Liver (tissue), 9 donors: ENCODE measurements around the gene MACROH2A1. TPM values are rescaled to one million over a fixed set of nuclear protein-coding genes. Genes with fewer than 3 reads are reported as not detected.

ENCODE experiments used
- DNase-seq: peaks from one replicate; pipeline ENCODE4 v3.0.0-alpha.2; 2017; ENCODE audit warnings: low spot score
- H3K27ac ChIP-seq, 2 donors: one replicate each; pipeline ENCODE4 v1.7.0; 2013; ENCODE audit warnings: inconsistent platforms in 2 of 2, low read length in 2 of 2, control low read depth in 1 of 2, low read depth in 1 of 2, mild to moderate bottlenecking in 1 of 2
- H3K27me3 ChIP-seq, 4 donors: one replicate each; pipeline versions ENCODE4 v1.6.1 to v1.7.0; 2013; ENCODE audit warnings: low read length in 3 of 4, inconsistent platforms in 1 of 4, mild to moderate bottlenecking in 1 of 4, moderate library complexity in 1 of 4; ENCODE audit not compliant: control insufficient read depth in 4 of 4, insufficient read depth in 4 of 4
- H3K36me3 ChIP-seq, 4 donors: one replicate each; pipeline versions ENCODE4 v1.6.1 to v1.7.0; 2013; ENCODE audit warnings: low read length in 3 of 4, mild to moderate bottlenecking in 3 of 4, low read depth in 1 of 4, moderate library complexity in 1 of 4; ENCODE audit not compliant: control insufficient read depth in 4 of 4, insufficient read depth in 3 of 4
- H3K4me1 ChIP-seq, 4 donors: one replicate each; pipeline versions ENCODE4 v1.6.1 to v1.7.0; 2013; ENCODE audit warnings: low read length in 3 of 4, mild to moderate bottlenecking in 3 of 4, moderate library complexity in 1 of 4; ENCODE audit not compliant: control insufficient read depth in 4 of 4, insufficient read depth in 4 of 4
- H3K4me3 ChIP-seq, 3 donors: one replicate each; pipeline versions ENCODE4 v1.6.1 to v1.7.0; 2013; ENCODE audit warnings: low read length in 3 of 3, control low read depth in 1 of 3, low read depth in 1 of 3, mild to moderate bottlenecking in 1 of 3
- H3K9ac ChIP-seq, 2 donors: one replicate each; pipeline ENCODE4 v1.7.0; 2013; ENCODE audit warnings: low read length in 2 of 2, mild to moderate bottlenecking in 2 of 2, moderate library complexity in 2 of 2, control low read depth in 1 of 2, low read depth in 1 of 2
- H3K9me3 ChIP-seq, 4 donors: one replicate each; pipeline versions ENCODE4 v1.6.1 to v1.7.0; 2013; ENCODE audit warnings: low read length in 3 of 4; ENCODE audit not compliant: control insufficient read depth in 4 of 4
- CTCF ChIP-seq: fragments of 150-350 bp; IDR thresholded peaks from 2 replicates; pipeline ENCODE4 v1.5.1; 2017; ENCODE audit warnings: improper control_type of control experiment, low read depth, low read length; ENCODE audit not compliant: missing input control
- EGR1 ChIP-seq, 2 donors: IDR thresholded peaks; 2 replicates each; pipeline ENCODE4 v1.6.1; 2016 to 2018; ENCODE audit warnings: antibody characterized with exemption in 2 of 2, low read depth in 2 of 2
- FOXA1 ChIP-seq: IDR thresholded peaks from 2 replicates; pipeline ENCODE4 v1.6.1; 2016; ENCODE audit warnings: antibody characterized with exemption
- FOXA2 ChIP-seq: IDR thresholded peaks from 2 replicates; pipeline ENCODE4 v1.6.1; 2016; ENCODE audit warnings: antibody characterized with exemption
- GABPA ChIP-seq, 2 donors: IDR thresholded peaks in 1 of 2; conservative IDR thresholded peaks in 1 of 2; 2 replicates each; pipeline ENCODE4 v1.6.1; 2016; ENCODE audit warnings: antibody characterized with exemption in 2 of 2, mild to moderate bottlenecking in 1 of 2, moderate library complexity in 1 of 2
- HNF4A ChIP-seq, 2 donors: conservative IDR thresholded peaks; 2 replicates each; pipeline ENCODE4 v1.6.1; 2016; ENCODE audit warnings: antibody characterized with exemption in 2 of 2, mild to moderate bottlenecking in 2 of 2
- HNF4G ChIP-seq: IDR thresholded peaks from 2 replicates; pipeline ENCODE4 v1.6.1; 2016; ENCODE audit warnings: antibody characterized with exemption
- JUND ChIP-seq, 2 donors: IDR thresholded peaks; 2 replicates each; pipeline ENCODE4 v1.6.1; 2016; ENCODE audit warnings: antibody characterized with exemption in 2 of 2
- MAX ChIP-seq: IDR thresholded peaks from 2 replicates; pipeline ENCODE4 v1.6.1; 2016; ENCODE audit warnings: antibody characterized with exemption
- NR2F2 ChIP-seq: IDR thresholded peaks from 2 replicates; pipeline ENCODE4 v1.6.1; 2016; ENCODE audit warnings: antibody characterized with exemption
- RAD21 ChIP-seq, 2 donors: IDR thresholded peaks; 2 replicates each; pipeline ENCODE4 v1.6.1; 2016; ENCODE audit warnings: antibody characterized with exemption in 2 of 2, mild to moderate bottlenecking in 2 of 2
- REST ChIP-seq: IDR thresholded peaks from 2 replicates; pipeline ENCODE4 v1.6.1; 2016; ENCODE audit warnings: antibody characterized with exemption, mild to moderate bottlenecking
- RXRA ChIP-seq, 2 donors: IDR thresholded peaks; 2 replicates each; pipeline ENCODE4 v1.6.1; 2017 to 2018; ENCODE audit warnings: antibody characterized with exemption in 2 of 2, mild to moderate bottlenecking in 1 of 2
- SP1 ChIP-seq: IDR thresholded peaks from 2 replicates; pipeline ENCODE4 v1.6.1; 2018; ENCODE audit warnings: antibody characterized with exemption, mild to moderate bottlenecking
- TAF1 ChIP-seq: conservative IDR thresholded peaks from 2 replicates; pipeline ENCODE4 v1.6.1; 2016; ENCODE audit warnings: antibody characterized with exemption, mild to moderate bottlenecking
- YY1 ChIP-seq: IDR thresholded peaks from 2 replicates; pipeline ENCODE4 v1.6.1; 2016; ENCODE audit warnings: antibody characterized with exemption, mild to moderate bottlenecking
- ZBTB33 ChIP-seq: IDR thresholded peaks from 2 replicates; pipeline ENCODE4 v1.6.1; 2016; ENCODE audit warnings: antibody characterized with exemption
- polyA plus RNA-seq, 2 donors: library from polyadenylated mRNA; stranded (reverse) in 1 of 2; unstranded in 1 of 2; fragments of 200-250 nt in 1 of 2; fragments of >200 nt in 1 of 2; fragmentation: Nextera tagmentation in 1 of 2; extraction: Ambion mirVana in 1 of 2; gene quantifications; one replicate each; pipeline versions ENCODE4 v1.2.1 to v1.2.3, GENCODE V29; 2013 to 2015
- total RNA-seq, 2 donors: library from RNA; depleted of rRNA; stranded (reverse); fragments of >200 nt; gene quantifications; one replicate each; pipeline ENCODE4 v1.2.3, GENCODE V29; 2014
- donor health status: healthy.
- donor health status: healthy.
- donor health status: healthy.
- donor health status: healthy.
- donor health status: healthy.

MACROH2A1 gene
- total and polyA plus RNA-seq, 4 donors = 33.7 to 113 (median 62.7) TPM

GRCh38 chr5:135423146-135423845 is 24.3 kb upstream of the MACROH2A1 start (continued):
- TF ChIP-seq REST (no peak), FOXA1 (no peak), GABPA (IDR thresholded peaks at IDR 0.05 in 1 of 2, conservative IDR thresholded peaks at IDR 0.05 in 1 of 2) (no peak), HNF4A (conservative IDR thresholded peaks at IDR 0.05) (no peak)

DNA sequence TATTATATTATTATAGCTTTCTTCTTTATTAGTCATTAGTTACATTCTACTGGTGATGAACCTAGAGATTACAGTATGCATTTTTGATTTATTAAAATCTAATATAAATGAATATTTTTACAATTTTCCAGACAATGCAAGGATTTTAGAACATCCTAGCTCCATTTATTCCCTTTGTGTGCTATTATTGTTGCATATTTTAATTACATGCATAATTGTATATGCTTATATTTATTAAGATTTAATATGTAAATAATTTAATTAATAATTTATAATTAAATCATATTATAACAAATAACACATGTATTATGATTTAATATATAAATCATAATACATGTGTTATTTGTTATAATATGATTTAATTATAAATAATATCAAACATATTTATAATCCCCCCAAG is 23.4 kb upstream of the MACROH2A1 start:
- H3K36me3 ChIP-seq = no peaks in the 10 kb centered on the region
- no peak overlapping the region for H3K27ac ChIP-seq
- H3K4me1 ChIP-seq = no peaks in the 10 kb centered on the region
- H3K9ac ChIP-seq = no peak overlapping the region
- H3K9me3 ChIP-seq = no peaks in the 10 kb centered on the region
- DNase-seq = no peak
- no peak overlapping the region for H3K4me3 ChIP-seq
- TF ChIP-seq ZBTB33 = no peak
- no peak for TF ChIP-seq JUND (IDR thresholded peaks at IDR 0.05)
- no peak for TF ChIP-seq FOXA1
- no peak for TF ChIP-seq YY1
- TF ChIP-seq FOXA2 = no peak
- no peak for TF ChIP-seq HNF4G
- TF ChIP-seq NR2F2 = no peak
- no peak for TF ChIP-seq RAD21 (IDR thresholded peaks at IDR 0.05)
- TF ChIP-seq CTCF = no peak
- TF ChIP-seq RXRA (IDR thresholded peaks at IDR 0.05) = no peak
- no peak for TF ChIP-seq HNF4A (conservative IDR thresholded peaks at IDR 0.05)
- TF ChIP-seq REST = no peak
- TF ChIP-seq SP1 = no peak
- no peak for TF ChIP-seq TAF1
- no peak for TF ChIP-seq MAX
- no peak for TF ChIP-seq GABPA (IDR thresholded peaks at IDR 0.05 in 1 of 2, conservative IDR thresholded peaks at IDR 0.05 in 1 of 2)
- TF ChIP-seq EGR1 (IDR thresholded peaks at IDR 0.05; ENCODE audit: low read depth in 2 of 2) = no peak
- H3K27me3 ChIP-seq = peaks cover 0 to 4% (median 0%) of the 10 kb centered on the region in 4 donors
